ENCODE data around the gene TTC19. TPM values are rescaled to one million over a fixed set of nuclear protein-coding genes. Genes with fewer than 3 reads are reported as not detected.

Gene TTC19
- total RNA-seq, 2 experiments from 2014 or later = 57.8 to 66.7 TPM

GRCh38 chr17:15970500-15970899 is 29.1 kb upstream of the TTC19 start:
- peaks cover 3% of the 10 kb centered on the region for H3K36me3 ChIP-seq (ENCODE audit: insufficient read depth, low read length)
- H3K4me1 ChIP-seq (ENCODE audit: insufficient read depth, low read length) = peaks cover 13% of the 10 kb centered on the region
- H3K27me3 Mint-ChIP-seq = no peaks in the 10 kb centered on the region
- peaks cover 19% of the 10 kb centered on the region for H3K36me3 Mint-ChIP-seq (ENCODE audit: low read depth)
- ATAC-seq (ENCODE audit: poor library complexity) (no peak), DNase-seq (no peak)
- ChIA-PET POLR2A (interaction anchor here (1.2 kb wide), 1 partner anchor 29 kb away, joined by 5 read pairs; no protein-coding TSS in a partner anchor), CTCF (no interaction called here)
- H3K9me3 ChIP-seq (ENCODE audit: control insufficient read depth in 1 of 2, insufficient read depth in 1 of 2, low read length in 2 of 2) = no peaks in the 10 kb centered on the region
- intact Hi-C loops (cut with DNase I, micrococcal nuclease) = no loop called here
- peaks cover 0 to 5% of the 10 kb centered on the region in 2 experiments for H3K27me3 ChIP-seq (ENCODE audit: control insufficient read depth in 1 of 2, insufficient read depth in 2 of 2, low read length in 2 of 2)
- no peaks in the 10 kb centered on the region for H3K9me3 Mint-ChIP-seq
- no peak overlapping the region for H3K27ac Mint-ChIP-seq
- H3K4me3 Mint-ChIP-seq = no peak overlapping the region
- H3K27ac ChIP-seq (ENCODE audit: low read depth in 1 of 2, low read length in 2 of 2) = no peak overlapping the region
- peaks cover 20% of the 10 kb centered on the region for H3K4me1 Mint-ChIP-seq (ENCODE audit: low read depth)
- H3K4me3 ChIP-seq (ENCODE audit: low read length) = no peak overlapping the region
- TF ChIP-seq, protein P1, sequence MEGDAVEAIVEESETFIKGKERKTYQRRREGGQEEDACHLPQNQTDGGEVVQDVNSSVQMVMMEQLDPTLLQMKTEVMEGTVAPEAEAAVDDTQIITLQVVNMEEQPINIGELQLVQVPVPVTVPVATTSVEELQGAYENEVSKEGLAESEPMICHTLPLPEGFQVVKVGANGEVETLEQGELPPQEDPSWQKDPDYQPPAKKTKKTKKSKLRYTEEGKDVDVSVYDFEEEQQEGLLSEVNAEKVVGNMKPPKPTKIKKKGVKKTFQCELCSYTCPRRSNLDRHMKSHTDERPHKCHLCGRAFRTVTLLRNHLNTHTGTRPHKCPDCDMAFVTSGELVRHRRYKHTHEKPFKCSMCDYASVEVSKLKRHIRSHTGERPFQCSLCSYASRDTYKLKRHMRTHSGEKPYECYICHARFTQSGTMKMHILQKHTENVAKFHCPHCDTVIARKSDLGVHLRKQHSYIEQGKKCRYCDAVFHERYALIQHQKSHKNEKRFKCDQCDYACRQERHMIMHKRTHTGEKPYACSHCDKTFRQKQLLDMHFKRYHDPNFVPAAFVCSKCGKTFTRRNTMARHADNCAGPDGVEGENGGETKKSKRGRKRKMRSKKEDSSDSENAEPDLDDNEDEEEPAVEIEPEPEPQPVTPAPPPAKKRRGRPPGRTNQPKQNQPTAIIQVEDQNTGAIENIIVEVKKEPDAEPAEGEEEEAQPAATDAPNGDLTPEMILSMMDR (IDR thresholded peaks at IDR 0.05) = no peak

DNA sequence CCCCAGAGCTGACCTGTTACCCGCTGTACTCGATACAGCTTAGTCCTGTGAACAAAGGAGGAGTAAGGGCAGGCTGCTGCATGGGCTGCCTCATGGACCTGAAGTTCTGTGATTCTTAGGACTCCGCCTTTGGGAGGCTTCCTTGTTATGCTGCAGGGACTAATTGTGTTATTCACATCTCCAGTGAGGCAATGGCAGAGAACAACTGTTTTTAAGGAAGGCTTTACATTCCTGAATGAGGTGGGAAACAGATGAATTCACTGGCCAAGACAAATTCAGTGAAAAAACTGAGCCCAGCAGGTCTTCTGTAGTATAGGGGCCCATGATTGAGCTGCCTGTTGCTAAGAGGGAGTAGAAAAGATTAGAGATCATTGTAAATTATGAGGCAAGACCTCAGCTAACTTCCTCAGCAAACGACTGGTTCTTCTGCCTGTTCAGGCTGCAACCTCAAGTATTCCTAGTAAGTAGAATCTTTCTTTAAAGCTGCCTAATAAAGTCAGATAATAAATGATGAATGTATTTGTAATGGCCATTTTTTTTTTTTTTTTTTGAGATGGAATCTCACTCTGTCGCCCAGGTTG is 28.4 kb upstream of the TTC19 start:
- Mint-ChIP-seq H3K36me3 (ENCODE audit: low read depth) (peaks cover 21% of the 10 kb centered on the region), H3K27ac (no peak overlapping the region), H3K4me3 (no peak overlapping the region), H3K4me1 (ENCODE audit: low read depth) (peaks cover 13% of the 10 kb centered on the region), H3K9me3 (no peaks in the 10 kb centered on the region), H3K27me3 (no peaks in the 10 kb centered on the region)
- Histone ChIP-seq H3K9me3 (ENCODE audit: control insufficient read depth in 1 of 2, insufficient read depth in 1 of 2, low read length in 2 of 2) (no peaks in the 10 kb centered on the region), H3K4me1 (ENCODE audit: insufficient read depth, low read length) (peaks cover 12% of the 10 kb centered on the region), H3K27ac (ENCODE audit: low read depth in 1 of 2, low read length in 2 of 2) (no peak overlapping the region), H3K4me3 (ENCODE audit: low read length) (no peak overlapping the region), H3K36me3 (ENCODE audit: insufficient read depth, low read length) (peaks cover 3% of the 10 kb centered on the region), H3K27me3 (ENCODE audit: control insufficient read depth in 1 of 2, insufficient read depth in 2 of 2, low read length in 2 of 2) (peaks cover 0 to 5% of the 10 kb centered on the region in 2 experiments)
- POLR2A ChIA-PET = interaction anchor here (1.2 kb wide), 1 partner anchor 28 kb away, joined by 5 read pairs; no protein-coding TSS in a partner anchor
- TF ChIP-seq, protein P1 (IDR thresholded peaks at IDR 0.05) = no peak
- ATAC-seq (ENCODE audit: poor library complexity) (no peak), DNase-seq (no peak)
- CTCF ChIA-PET = no interaction called here
- intact Hi-C loops (cut with DNase I, micrococcal nuclease) = no loop called here

GRCh38 chr17:15971882-15972281 is 27.7 kb upstream of the TTC19 start:
- no peaks in the 10 kb centered on the region for H3K27me3 Mint-ChIP-seq

More at GRCh38 chr17:15971882-15972281, 27.7 kb upstream of the TTC19 start:
- ChIA-PET CTCF (no interaction called here), POLR2A (no interaction called here)
- H3K27me3 ChIP-seq (ENCODE audit: control insufficient read depth in 1 of 2, insufficient read depth in 2 of 2, low read length in 2 of 2) = peaks cover 0 to 5% of the 10 kb centered on the region in 2 experiments
- peaks cover 6% of the 10 kb centered on the region for H3K4me1 Mint-ChIP-seq (ENCODE audit: low read depth)
- peaks cover 7% of the 10 kb centered on the region for H3K36me3 ChIP-seq (ENCODE audit: insufficient read depth, low read length)
- peaks cover 25% of the 10 kb centered on the region for H3K36me3 Mint-ChIP-seq (ENCODE audit: low read depth)
- no peak overlapping the region for H3K4me3 ChIP-seq (ENCODE audit: low read length)
- intact Hi-C loops (cut with DNase I, micrococcal nuclease) = no loop called here
- no peak overlapping the region for H3K4me3 Mint-ChIP-seq
- TF ChIP-seq, protein P1 (IDR thresholded peaks at IDR 0.05) = no peak
- H3K9me3 ChIP-seq (ENCODE audit: control insufficient read depth in 1 of 2, insufficient read depth in 1 of 2, low read length in 2 of 2) = no peaks in the 10 kb centered on the region
- H3K27ac Mint-ChIP-seq = no peak overlapping the region
- no peak overlapping the region for H3K27ac ChIP-seq (ENCODE audit: low read depth in 1 of 2, low read length in 2 of 2)
- peaks cover 5% of the 10 kb centered on the region for H3K4me1 ChIP-seq (ENCODE audit: insufficient read depth, low read length)
- no peaks in the 10 kb centered on the region for H3K9me3 Mint-ChIP-seq
- ATAC-seq (ENCODE audit: poor library complexity) (no peak), DNase-seq (no peak)

Measured in CD4-positive, alpha-beta T cell (primary cell).